ENCODE measurements around the gene MYO18A.

The MYO18A gene

GRCh38 chr17:29154516-29155226, 25.5 kb downstream of the MYO18A start:
- no peak for TF ChIP-seq CTCF (IDR thresholded peaks at IDR 0.05)
- no peak overlapping the region for H3K4me3 ChIP-seq (ENCODE audit: low read depth, low read length)
- no peaks in the 10 kb centered on the region for H3K9me3 ChIP-seq (ENCODE audit: control insufficient read depth, low read length)
- H3K9ac ChIP-seq: no peak overlapping the region
- H3K79me2 ChIP-seq: peaks cover 31% of the 10 kb centered on the region
- no peaks in the 10 kb centered on the region for H3K36me3 ChIP-seq (ENCODE audit: control insufficient read depth, insufficient read depth, low read length)
- no peaks in the 10 kb centered on the region for H3K27me3 ChIP-seq (ENCODE audit: control insufficient read depth, insufficient read depth, low read length)
- peak overlapping the region; percentile 68 for H3K27ac ChIP-seq
- H3K4me2 ChIP-seq (ENCODE audit: low read length): no peak overlapping the region
- H3K4me1 ChIP-seq: peaks cover 47% of the 10 kb centered on the region
- peak overlapping the region; percentile 52 for H2AFZ ChIP-seq

GRCh38 chr17:29151567-29151966, 28.6 kb downstream of the MYO18A start:
- Histone ChIP-seq H2AFZ (no peak overlapping the region), H3K27me3 (ENCODE audit: control insufficient read depth, insufficient read depth, low read length) (no peaks in the 10 kb centered on the region), H3K4me2 (ENCODE audit: low read length) (no peak overlapping the region), H3K4me1 (peaks cover 35% of the 10 kb centered on the region), H3K9me3 (ENCODE audit: control insufficient read depth, low read length) (no peaks in the 10 kb centered on the region), H3K9ac (no peak overlapping the region), H3K79me2 (peaks cover 26% of the 10 kb centered on the region), H3K4me3 (ENCODE audit: low read depth, low read length) (no peak overlapping the region), H3K27ac (no peak overlapping the region), H3K36me3 (ENCODE audit: control insufficient read depth, insufficient read depth, low read length) (no peaks in the 10 kb centered on the region)
- no peak for TF ChIP-seq CTCF (IDR thresholded peaks at IDR 0.05)

GRCh38 chr17:29150161-29150560, 30.0 kb downstream of the MYO18A start:
- Histone ChIP-seq H3K4me3 (ENCODE audit: low read depth, low read length) (no peak overlapping the region), H3K36me3 (ENCODE audit: control insufficient read depth, insufficient read depth, low read length) (no peaks in the 10 kb centered on the region), H3K9ac (no peak overlapping the region), H3K79me2 (peaks cover 20% of the 10 kb centered on the region), H3K27ac (no peak overlapping the region), H3K9me3 (ENCODE audit: control insufficient read depth, low read length) (no peaks in the 10 kb centered on the region), H2AFZ (no peak overlapping the region), H3K27me3 (ENCODE audit: control insufficient read depth, insufficient read depth, low read length) (no peaks in the 10 kb centered on the region), H3K4me2 (ENCODE audit: low read length) (no peak overlapping the region), H3K4me1 (peaks cover 21% of the 10 kb centered on the region)
- no peak for TF ChIP-seq CTCF (IDR thresholded peaks at IDR 0.05)

- H3K27me3 ChIP-seq (ENCODE audit: control insufficient read depth, insufficient read depth, low read length): no peaks in the 10 kb centered on the region
- no peaks in the 10 kb centered on the region for H3K9me3 ChIP-seq (ENCODE audit: control insufficient read depth, low read length)
- peak overlapping the region; percentile 58 for H3K4me2 ChIP-seq (ENCODE audit: low read length)
- no peak for TF ChIP-seq CTCF (IDR thresholded peaks at IDR 0.05)
- H3K36me3 ChIP-seq (ENCODE audit: control insufficient read depth, insufficient read depth, low read length): no peaks in the 10 kb centered on the region
- peaks cover 16% of the 10 kb centered on the region for H3K79me2 ChIP-seq
- H3K9ac ChIP-seq: no peak overlapping the region
- peaks cover 15% of the 10 kb centered on the region for H3K4me1 ChIP-seq
- H3K27ac ChIP-seq: peak overlapping the region; percentile 69
- peak overlapping the region; percentile 41 for H3K4me3 ChIP-seq (ENCODE audit: low read depth, low read length)
- peak overlapping the region; percentile 89 for H2AFZ ChIP-seq
Measured at GRCh38 chr17:29149431-29150064, 30.6 kb downstream of the MYO18A start.

Measured in parathyroid adenoma (tissue), 2 donors.